Astrocyte (in vitro differentiated cells and primary cell): ENCODE data around the gene CXCL11. TPM values are rescaled to one million over a fixed set of nuclear protein-coding genes. Genes with fewer than 3 reads are reported as not detected.

Experiments used
- DNase-seq: peaks from one replicate; pipeline ENCODE4 v3.0.0-alpha.2; 2010; ENCODE audit warnings: low read depth
- FAIRE-seq: peaks from 2 replicates; lab custom pipeline; 2011; peaks lifted over from hg19 to GRCh38; lab: Jason Lieb, UNC
- H2AFZ ChIP-seq: 2 replicates; pipeline ENCODE4 v1.6.0; 2012; ENCODE audit warnings: low read depth, low read length, inconsistent platforms
- H3K27ac ChIP-seq: 2 replicates; pipeline ENCODE4 v1.5.1; 2011; ENCODE audit warnings: low read depth, low read length, inconsistent platforms
- H3K27me3 ChIP-seq: 2 replicates; pipeline ENCODE4 v1.6.0; 2011; ENCODE audit warnings: low read length, inconsistent platforms; ENCODE audit not compliant: insufficient read depth
- H3K36me3 ChIP-seq: 2 replicates; pipeline ENCODE4 v1.5.1; 2011; ENCODE audit warnings: low read length, inconsistent platforms; ENCODE audit not compliant: insufficient read depth
- H3K4me1 ChIP-seq: 2 replicates; pipeline ENCODE4 v1.5.1; 2011; ENCODE audit warnings: low read length, inconsistent platforms; ENCODE audit not compliant: insufficient read depth
- H3K4me2 ChIP-seq: 2 replicates; pipeline ENCODE4 v1.6.0; 2012; ENCODE audit warnings: low read length, inconsistent platforms
- H3K4me3 ChIP-seq: 2 replicates; pipeline ENCODE4 v1.5.1; 2011; ENCODE audit warnings: low read depth, mild to moderate bottlenecking, low read length, inconsistent platforms; ENCODE audit not compliant: insufficient read depth
- H3K79me2 ChIP-seq: 2 replicates; pipeline ENCODE4 v1.6.0; 2012; ENCODE audit warnings: mild to moderate bottlenecking, low read length, inconsistent platforms; ENCODE audit not compliant: insufficient read depth
- H3K9ac ChIP-seq: 2 replicates; pipeline ENCODE4 v1.6.0; 2012; ENCODE audit warnings: mild to moderate bottlenecking, low read length, inconsistent platforms
- H3K9me3 ChIP-seq: 2 replicates; pipeline ENCODE4 v1.5.1; 2012; ENCODE audit warnings: low read depth, mild to moderate bottlenecking, low read length, inconsistent platforms; ENCODE audit not compliant: insufficient read depth
- H4K20me1 ChIP-seq: 2 replicates; pipeline ENCODE4 v1.6.0; 2012; ENCODE audit warnings: low read length, inconsistent platforms; ENCODE audit not compliant: insufficient read depth
- H3K27ac Mint-ChIP-seq: one replicate; pipeline ENCODE4 v1.8.0; 2021; ENCODE audit warnings: mild to moderate bottlenecking, mixed read lengths; ENCODE audit not compliant: unreplicated experiment
- H3K27me3 Mint-ChIP-seq: one replicate; pipeline ENCODE4 v1.8.0; 2021; ENCODE audit warnings: low read depth, mixed read lengths; ENCODE audit not compliant: unreplicated experiment
- H3K36me3 Mint-ChIP-seq: one replicate; pipeline ENCODE4 v1.8.0; 2021; ENCODE audit warnings: low read depth, mixed read lengths; ENCODE audit not compliant: unreplicated experiment
- H3K4me1 Mint-ChIP-seq: one replicate; pipeline ENCODE4 v1.8.0; 2021; ENCODE audit warnings: low read depth, mixed read lengths; ENCODE audit not compliant: unreplicated experiment
- H3K4me3 Mint-ChIP-seq: one replicate; pipeline ENCODE4 v1.8.0; 2021; ENCODE audit warnings: mild to moderate bottlenecking, moderate library complexity, mixed read lengths; ENCODE audit not compliant: unreplicated experiment
- H3K9me3 Mint-ChIP-seq: one replicate; pipeline ENCODE4 v1.8.0; 2021; ENCODE audit warnings: mild to moderate bottlenecking, mixed read lengths; ENCODE audit not compliant: unreplicated experiment
- EZH2 ChIP-seq: IDR thresholded peaks from 2 replicates; pipeline ENCODE4 v1.6.1; 2012; ENCODE audit warnings: mild to moderate bottlenecking, low read length, inconsistent platforms; ENCODE audit not compliant: insufficient read depth
- total RNA-seq: library from RNA; stranded (reverse); gene quantifications from 2 replicates; pipeline ENCODE4 v1.2.1, GENCODE V29; 2021
- TF ChIP-seq, protein P1 (sequence below): IDR thresholded peaks from 2 replicates; pipeline ENCODE4 v1.5.1; 2011; ENCODE audit warnings: low read depth, mild to moderate bottlenecking, inconsistent platforms, low read length, moderate library complexity; ENCODE audit not compliant: insufficient read depth

Gene CXCL11
- total RNA-seq, 1 donor from 2014 or later = 5.8 TPM

GRCh38 chr4:76061982-76062381 lies 26.1 kb upstream of the CXCL11 start:
- Mint-ChIP-seq H3K4me3 (no peak overlapping the region), H3K4me1 (no peaks in the 10 kb centered on the region), H3K27me3 (no peaks in the 10 kb centered on the region), H3K36me3 (no peaks in the 10 kb centered on the region), H3K27ac (no peak overlapping the region), H3K9me3 (no peaks in the 10 kb centered on the region)
- Histone ChIP-seq H4K20me1 (no peaks in the 10 kb centered on the region), H2AFZ (no peak overlapping the region), H3K4me3 (no peak overlapping the region), H3K27me3 (peaks cover 15% of the 10 kb centered on the region), H3K27ac (no peak overlapping the region), H3K4me1 (no peaks in the 10 kb centered on the region), H3K9me3 (no peaks in the 10 kb centered on the region), H3K4me2 (no peak overlapping the region), H3K9ac (no peak overlapping the region), H3K36me3 (no peaks in the 10 kb centered on the region), H3K79me2 (no peaks in the 10 kb centered on the region)
- TF ChIP-seq EZH2 = no peak
- TF ChIP-seq, protein P1, sequence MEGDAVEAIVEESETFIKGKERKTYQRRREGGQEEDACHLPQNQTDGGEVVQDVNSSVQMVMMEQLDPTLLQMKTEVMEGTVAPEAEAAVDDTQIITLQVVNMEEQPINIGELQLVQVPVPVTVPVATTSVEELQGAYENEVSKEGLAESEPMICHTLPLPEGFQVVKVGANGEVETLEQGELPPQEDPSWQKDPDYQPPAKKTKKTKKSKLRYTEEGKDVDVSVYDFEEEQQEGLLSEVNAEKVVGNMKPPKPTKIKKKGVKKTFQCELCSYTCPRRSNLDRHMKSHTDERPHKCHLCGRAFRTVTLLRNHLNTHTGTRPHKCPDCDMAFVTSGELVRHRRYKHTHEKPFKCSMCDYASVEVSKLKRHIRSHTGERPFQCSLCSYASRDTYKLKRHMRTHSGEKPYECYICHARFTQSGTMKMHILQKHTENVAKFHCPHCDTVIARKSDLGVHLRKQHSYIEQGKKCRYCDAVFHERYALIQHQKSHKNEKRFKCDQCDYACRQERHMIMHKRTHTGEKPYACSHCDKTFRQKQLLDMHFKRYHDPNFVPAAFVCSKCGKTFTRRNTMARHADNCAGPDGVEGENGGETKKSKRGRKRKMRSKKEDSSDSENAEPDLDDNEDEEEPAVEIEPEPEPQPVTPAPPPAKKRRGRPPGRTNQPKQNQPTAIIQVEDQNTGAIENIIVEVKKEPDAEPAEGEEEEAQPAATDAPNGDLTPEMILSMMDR = no peak
- DNase-seq = no peak
- no peak for FAIRE-seq

- H3K4me2 ChIP-seq = no peak overlapping the region
- no peaks in the 10 kb centered on the region for H3K9me3 ChIP-seq
- H3K36me3 Mint-ChIP-seq = no peaks in the 10 kb centered on the region
Observed at GRCh38 chr4:76061421-76061820, 25.6 kb upstream of the CXCL11 start.

DNA sequence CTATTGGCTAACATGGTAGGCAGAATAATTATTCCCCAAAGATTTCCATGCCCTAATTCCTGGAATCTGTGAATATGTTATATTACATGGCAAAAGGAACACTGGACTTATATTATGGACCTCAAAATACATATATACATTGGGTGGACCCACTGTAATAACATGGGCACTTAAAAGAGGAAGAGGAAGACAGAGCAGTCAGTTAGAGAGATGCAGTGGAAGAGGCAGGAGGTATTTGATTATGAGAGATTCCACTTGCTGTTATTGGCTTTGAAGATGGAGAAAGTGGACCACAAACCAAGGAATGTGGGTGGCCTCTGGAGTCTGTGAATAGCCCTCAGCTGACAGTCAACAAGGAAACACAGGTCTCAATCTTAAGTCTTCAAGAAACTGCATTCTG lies 24.6 kb upstream of the CXCL11 start:
- H3K27me3 Mint-ChIP-seq = peaks cover 7% of the 10 kb centered on the region
- H3K4me3 Mint-ChIP-seq = no peak overlapping the region

More at GRCh38 chr4:76061421-76061820, 25.6 kb upstream of the CXCL11 start:
- TF ChIP-seq, protein P1 = no peak
- Histone ChIP-seq H3K36me3 (no peaks in the 10 kb centered on the region), H3K27me3 (peaks cover 15% of the 10 kb centered on the region), H2AFZ (no peak overlapping the region), H3K9ac (no peak overlapping the region), H3K79me2 (no peaks in the 10 kb centered on the region), H3K4me1 (no peaks in the 10 kb centered on the region), H4K20me1 (no peaks in the 10 kb centered on the region), H3K27ac (no peak overlapping the region), H3K4me3 (no peak overlapping the region)
- FAIRE-seq (no peak), DNase-seq (no peak)
- Mint-ChIP-seq H3K27ac (no peak overlapping the region), H3K9me3 (no peaks in the 10 kb centered on the region), H3K4me1 (no peaks in the 10 kb centered on the region), H3K27me3 (peaks cover 1% of the 10 kb centered on the region), H3K4me3 (no peak overlapping the region)

More for the DNA sequence above, 24.6 kb upstream of the CXCL11 start:
- H3K36me3 Mint-ChIP-seq = no peaks in the 10 kb centered on the region
- Histone ChIP-seq H2AFZ (no peak overlapping the region), H3K79me2 (no peaks in the 10 kb centered on the region), H3K4me1 (no peaks in the 10 kb centered on the region), H3K27ac (no peak overlapping the region), H3K9ac (no peak overlapping the region), H4K20me1 (no peaks in the 10 kb centered on the region), H3K27me3 (peaks cover 20% of the 10 kb centered on the region), H3K9me3 (no peaks in the 10 kb centered on the region), H3K4me2 (no peak overlapping the region), H3K36me3 (no peaks in the 10 kb centered on the region), H3K4me3 (no peak overlapping the region)
- no peaks in the 10 kb centered on the region for H3K9me3 Mint-ChIP-seq
- TF ChIP-seq, protein P1 = no peak
- no peak for TF ChIP-seq EZH2
- no peak for FAIRE-seq
- H3K27ac Mint-ChIP-seq = no peak overlapping the region
- H3K4me1 Mint-ChIP-seq = no peaks in the 10 kb centered on the region
- DNase-seq = no peak
